Renal cortex interstitium (tissue), 11 donors: Measurements from ENCODE around the gene CDKN2C. TPM values are rescaled to one million over a fixed set of nuclear protein-coding genes. Genes with fewer than 3 reads are reported as not detected.

Source experiments
- DNase-seq, 11 donors: peaks; one replicate each; pipeline ENCODE4 v3.0.0-alpha.2; 2013; ENCODE audit warnings: low read depth in 9 of 11, low spot score in 4 of 11; ENCODE audit errors: extremely low read depth in 1 of 11
- polyA plus RNA-seq, 3 donors: library from polyadenylated mRNA; unstranded; fragments of 120-200 nt; gene quantifications; one replicate each; pipeline ENCODE4 v1.2.1, GENCODE V29; 2013; ENCODE audit not compliant: insufficient read length in 3 of 3

CDKN2C gene
- polyA plus RNA-seq, 3 donors: 8.5 to 11.5 (median 9.4) TPM

DNA sequence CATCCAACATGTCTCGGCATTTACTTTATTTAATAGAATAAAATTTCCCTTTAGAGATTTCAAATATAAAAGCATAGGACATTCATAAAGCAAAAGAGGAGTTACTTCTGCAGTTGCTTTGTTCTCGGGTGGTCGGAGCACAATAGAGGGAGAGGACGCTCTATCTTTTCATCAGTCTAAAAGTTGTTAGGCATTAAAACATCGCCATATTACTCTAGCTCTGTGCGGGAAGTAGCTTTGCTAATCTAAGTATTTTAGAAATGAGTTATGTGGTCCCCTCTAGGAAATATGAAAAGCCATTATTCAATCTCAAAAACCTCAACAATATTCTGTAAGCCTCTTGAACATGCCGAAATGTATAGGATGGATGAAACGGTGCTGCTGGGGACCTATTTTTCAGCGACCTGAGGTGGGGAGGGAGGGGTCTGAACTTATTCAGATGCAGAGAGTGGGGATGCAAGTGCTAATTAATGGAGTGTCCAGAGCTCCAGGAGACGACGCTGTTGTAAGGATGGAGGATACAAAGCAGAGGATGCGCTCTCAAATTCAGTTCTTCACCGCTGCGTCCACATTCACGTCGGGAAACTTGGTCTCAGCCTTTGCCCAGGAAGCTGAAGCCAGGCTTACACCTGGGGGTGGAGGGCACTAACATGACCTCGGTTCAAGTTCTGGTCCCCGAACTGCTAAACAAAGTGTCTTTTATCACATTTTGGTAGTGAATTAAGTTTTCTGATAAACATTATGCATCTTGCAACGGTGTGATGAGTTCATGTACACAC is 6.3 kb downstream of the CDKN2C start:
- DNase-seq: no peak

DNA sequence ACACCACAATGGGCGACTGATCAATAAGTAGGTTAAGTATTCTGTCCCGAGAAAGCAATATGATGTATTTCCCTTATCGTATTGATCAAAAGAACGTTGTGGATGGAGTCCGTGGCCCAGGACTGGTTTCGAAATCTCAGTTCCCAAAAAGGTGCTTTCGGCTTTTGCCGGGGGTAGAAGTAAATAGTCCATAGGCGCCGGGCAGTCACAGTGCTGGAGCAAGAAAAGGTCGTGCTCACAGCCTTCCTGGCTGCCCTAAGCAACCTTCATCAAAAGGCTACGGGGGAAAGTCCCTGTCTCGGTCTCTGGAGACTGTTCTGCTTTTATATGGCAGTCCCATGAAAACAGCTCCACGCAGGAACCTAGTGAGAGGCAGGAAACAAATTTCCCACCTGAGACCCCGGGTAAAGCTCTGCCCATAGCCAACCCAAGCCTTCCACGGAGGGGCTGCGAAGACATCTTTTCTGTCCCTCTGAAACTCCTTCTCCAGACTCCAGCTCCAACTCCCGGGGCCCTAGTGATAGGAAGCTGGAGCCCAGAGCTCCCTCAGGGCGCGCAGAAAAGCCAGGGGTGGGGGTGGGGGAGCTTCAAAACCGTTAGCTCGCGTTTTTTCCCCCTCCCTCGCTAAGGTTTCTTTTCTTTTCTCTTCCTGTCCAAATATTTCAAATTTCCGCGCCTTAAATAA is 7.0 kb downstream of the CDKN2C start:
- no peak for DNase-seq

DNA sequence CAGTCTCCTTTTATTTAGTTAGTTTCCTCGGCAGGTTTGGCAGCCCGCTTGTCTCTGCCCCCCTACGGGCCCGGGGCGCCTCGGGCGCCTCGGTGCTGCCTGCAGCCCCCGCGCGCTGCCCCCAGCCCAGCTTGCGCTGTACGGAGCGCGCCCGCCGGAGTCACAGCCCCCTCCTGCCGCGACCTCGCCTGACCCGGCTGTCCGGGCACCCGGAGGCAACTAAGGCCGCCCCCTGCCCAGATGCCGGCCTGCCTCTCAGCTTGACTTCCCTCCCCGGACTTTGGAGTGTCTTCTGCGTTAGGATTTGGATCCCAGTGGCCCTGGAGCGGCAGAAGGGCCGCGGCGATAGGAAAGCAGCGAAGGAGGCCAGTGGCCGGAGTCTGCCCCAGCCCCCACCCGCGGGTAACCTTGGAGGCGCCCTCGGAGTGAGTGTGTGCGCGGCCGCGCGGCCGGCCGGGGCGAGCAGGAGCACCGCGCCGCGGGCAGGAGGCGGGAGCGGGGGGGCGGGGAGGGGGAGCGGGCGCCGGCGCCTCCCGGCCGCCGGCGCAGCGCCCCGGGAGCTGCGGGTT is 7.6 kb downstream of the CDKN2C start:
- DNase-seq: no peak

DNA sequence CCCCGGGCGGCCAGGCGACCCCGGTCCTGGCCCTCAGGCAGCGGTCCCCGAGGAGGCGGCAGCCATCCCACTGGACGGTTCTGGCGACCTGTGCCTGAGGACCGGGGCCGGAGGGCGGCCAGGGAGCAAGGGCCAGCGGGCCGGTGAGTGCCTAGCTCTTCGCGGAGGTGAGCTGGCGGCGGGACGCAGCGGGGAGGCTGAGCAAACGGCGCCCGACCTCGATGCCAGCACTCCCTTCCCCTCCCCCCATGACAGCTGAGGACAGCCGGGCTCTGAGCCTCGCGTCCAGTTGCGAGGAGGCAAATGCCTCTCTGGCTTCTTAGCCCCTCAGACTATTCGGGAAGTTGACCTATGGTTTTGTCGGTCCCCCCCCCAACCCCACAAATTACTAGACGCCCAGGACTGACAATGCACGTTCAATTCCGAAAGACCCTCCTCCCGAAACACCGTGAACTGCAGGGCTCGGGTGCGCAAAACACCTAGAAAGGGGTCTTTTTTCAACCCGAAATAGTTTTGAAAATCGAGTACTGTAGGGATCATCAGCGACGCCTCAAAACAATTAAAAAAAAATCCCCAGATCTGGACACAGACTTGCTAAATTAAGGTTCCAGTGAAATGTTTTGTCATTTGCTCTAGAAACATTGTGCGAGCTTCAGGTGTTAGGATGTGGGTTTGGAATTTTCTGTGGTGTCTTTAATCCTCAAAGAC is 8.3 kb downstream of the CDKN2C start:
- DNase-seq: no peak

GRCh38 chr1:50978852-50979781 is 9.1 kb downstream of the CDKN2C start:
- no peak for DNase-seq

DNA sequence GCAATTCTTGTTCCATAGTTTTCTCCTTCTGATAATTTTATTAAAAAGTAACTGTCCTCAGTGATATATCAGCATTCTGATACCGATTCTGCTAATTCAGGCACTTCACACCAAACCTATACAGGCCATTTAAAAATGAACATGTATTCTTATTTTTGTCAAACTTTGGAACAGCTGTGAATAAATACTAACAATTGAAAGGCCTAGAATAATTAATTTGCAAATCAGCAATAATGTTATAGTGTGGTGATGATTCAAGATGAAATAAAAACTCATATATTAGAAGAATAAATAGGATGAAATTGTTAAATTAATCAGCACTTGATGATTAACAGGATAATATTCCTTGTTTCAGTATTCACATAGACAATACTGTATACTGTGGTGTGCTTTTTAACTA is 9.9 kb downstream of the CDKN2C start:
- DNase-seq: no peak

- DNase-seq: no peak
These were observed 10.5 kb downstream of the CDKN2C start for GRCh38 chr1:50980505-50980904.

GRCh38 chr1:50981741-50982140 is 11.7 kb downstream of the CDKN2C start:
- no peak for DNase-seq

- DNase-seq: no peak
These were observed 12.6 kb downstream of the CDKN2C start for GRCh38 chr1:50982611-50983010.

- DNase-seq: no peak
These were observed 13.3 kb downstream of the CDKN2C start for GRCh38 chr1:50983219-50983802.

GRCh38 chr1:50985094-50985493 is 15.0 kb downstream of the CDKN2C start:
- DNase-seq: no peak

DNA sequence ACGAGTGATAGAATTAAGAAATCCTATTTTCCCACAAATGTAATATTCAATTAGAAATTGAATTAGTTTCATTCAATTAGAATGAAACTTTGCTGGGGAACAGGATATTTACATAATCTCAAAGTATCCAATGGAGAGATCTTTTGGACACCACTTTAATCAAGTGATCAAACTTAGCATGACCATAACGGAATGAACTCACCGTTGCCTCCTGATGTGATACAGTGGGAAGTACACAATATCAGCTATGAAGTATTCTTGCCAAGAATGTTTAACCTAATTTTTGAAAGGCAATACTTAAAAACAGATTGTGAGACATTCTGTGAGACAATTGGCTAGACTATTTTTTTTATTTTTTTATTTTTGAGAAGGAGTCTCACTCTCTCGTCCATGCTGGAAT is 16.6 kb downstream of the CDKN2C start:
- no peak for DNase-seq

DNA sequence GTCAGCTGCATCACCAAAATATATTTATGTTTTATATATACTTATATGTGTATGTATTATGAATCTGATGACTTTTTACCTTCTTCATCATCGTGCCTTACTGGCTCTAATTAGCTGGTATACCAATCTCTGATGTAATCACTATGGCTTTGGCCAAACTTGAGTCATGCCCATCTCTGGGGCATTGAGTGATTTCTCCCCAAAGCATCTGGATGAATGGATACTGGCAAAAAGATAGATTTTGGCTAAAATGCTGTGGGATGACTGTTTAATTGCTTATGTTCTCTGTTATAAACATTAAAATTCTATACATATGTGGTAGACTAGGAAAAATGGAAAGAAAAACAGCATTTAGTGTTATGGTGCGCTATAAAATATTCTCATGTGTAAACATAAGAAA is 19.6 kb downstream of the CDKN2C start:
- no peak for DNase-seq

GRCh38 chr1:50992532-50993318 is 22.7 kb downstream of the CDKN2C start:
- DNase-seq: no peak

- no peak for DNase-seq
These were observed 23.6 kb downstream of the CDKN2C start for GRCh38 chr1:50993645-50994044.

DNA sequence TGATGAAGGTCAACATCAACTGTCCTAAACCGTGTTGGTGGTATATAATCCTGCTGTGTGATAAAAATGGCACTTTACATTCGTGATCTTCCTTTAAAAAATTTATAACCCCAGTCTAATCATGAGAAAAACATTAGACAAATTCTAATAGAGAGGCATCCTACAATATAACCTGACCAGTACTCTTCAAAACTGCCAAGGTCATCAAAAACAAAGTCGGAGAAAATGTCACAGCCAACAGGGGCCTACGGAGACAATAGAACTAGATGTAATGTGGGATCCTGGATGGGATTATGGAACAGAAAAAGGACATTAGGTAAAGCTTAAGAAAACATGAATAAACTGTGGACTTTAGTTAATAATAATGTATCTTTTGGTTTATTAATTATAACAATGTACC is 25.0 kb downstream of the CDKN2C start:
- DNase-seq: no peak

DNA sequence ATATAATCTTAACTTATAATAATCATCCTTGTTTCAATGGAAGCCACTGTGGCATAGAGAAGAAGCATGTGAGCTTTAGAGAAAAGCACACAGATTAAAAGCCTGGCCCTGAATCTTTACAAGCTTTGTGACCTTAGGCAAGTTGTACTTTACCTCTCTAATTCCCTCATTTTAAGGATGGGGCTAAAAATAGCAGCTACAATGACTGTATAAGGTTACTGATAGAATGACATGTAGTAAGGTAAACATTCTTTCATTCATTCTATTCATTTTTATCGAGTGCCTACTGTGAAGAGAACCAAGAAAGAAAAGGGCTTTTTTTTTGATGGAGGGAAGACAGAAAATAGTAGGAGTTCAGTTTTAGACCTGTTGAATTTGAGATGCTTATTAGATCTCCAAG is 25.6 kb downstream of the CDKN2C start:
- DNase-seq: no peak

DNA sequence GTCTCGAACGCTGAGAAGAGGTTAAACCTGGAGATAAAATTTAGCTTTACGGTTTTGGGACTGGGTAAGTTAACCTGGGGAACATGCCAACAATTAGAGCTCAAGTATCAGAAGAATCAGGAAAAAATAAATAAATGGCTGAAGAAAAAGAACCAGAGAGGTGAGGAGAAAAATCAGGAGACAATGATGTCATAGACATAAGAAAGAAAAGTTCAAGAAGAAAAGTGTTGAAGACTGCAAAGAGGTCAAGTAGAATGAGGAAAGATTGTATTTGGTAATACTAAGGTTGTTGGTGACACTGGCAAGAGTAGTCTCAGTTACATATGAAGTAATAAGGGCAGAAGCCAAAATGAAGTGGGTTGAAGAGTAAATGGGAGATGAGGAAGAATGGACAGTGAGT is 26.0 kb downstream of the CDKN2C start:
- DNase-seq: no peak
